Lower lobe of right lung (tissue), 2 donors: ENCODE results near the gene CEP250. TPM values are rescaled to one million over a fixed set of nuclear protein-coding genes. Genes with fewer than 3 reads are reported as not detected.
"Not testable (repeated sequence)": the region's sequence is repeated elsewhere in the genome, so short reads cannot be mapped to it uniquely, and the experiment has no call there.

Experiments used
- ATAC-seq, 2 donors: fragments of 200-7000 bp; cut with Tn5 transposase; one replicate each; pipeline ENCODE4 v1.9.1; 2020 to 2022; ENCODE audit warnings: mild to moderate bottlenecking in 2 of 2, moderate library complexity in 2 of 2
- DNase-seq: peaks from one replicate; pipeline ENCODE4 v3.0.0-alpha.2; 2020
- H3K27ac ChIP-seq: fragments of 200-600 bp; one replicate; pipeline ENCODE4 v1.8.0; 2022
- H3K27me3 ChIP-seq: fragments of 200-600 bp; one replicate; pipeline ENCODE4 v1.8.0; 2022; ENCODE audit warnings: low read depth
- H3K36me3 ChIP-seq: fragments of 200-600 bp; one replicate; pipeline ENCODE4 v1.8.0; 2022; ENCODE audit warnings: mild to moderate bottlenecking
- H3K4me1 ChIP-seq: fragments of 200-600 bp; one replicate; pipeline ENCODE4 v1.8.0; 2022
- H3K4me3 ChIP-seq: fragments of 200-600 bp; one replicate; pipeline ENCODE4 v1.8.0; 2022; ENCODE audit warnings: mild to moderate bottlenecking
- H3K9me3 ChIP-seq: fragments of 200-600 bp; one replicate; pipeline ENCODE4 v1.8.0; 2022
- CTCF ChIP-seq: fragments of 200-600 bp; IDR thresholded peaks from one replicate; pipeline ENCODE4 v1.8.0; 2022; ENCODE audit warnings: antibody characterized with exemption, mild to moderate bottlenecking
- intact Hi-C: fragments of 100-400 bp; cut with DNase I; formaldehyde crosslinking; loops from one replicate; pipeline ENCODE4 v1.11.0; 2022
- total RNA-seq: library from RNA; stranded (reverse); fragmentation: NEBNext Ultra II Directional; extraction: Animal tissue kit (Norgen Biotek cat#: 25700); gene quantifications from one replicate; pipeline ENCODE4 v1.2.1, GENCODE V29; 2021
- donor health status: DM: no; HTN: yes; CAD: no; lungs with severe emphysema.

Gene CEP250
- total RNA-seq, 1 donor from 2014 or later, result 30.7 TPM

GRCh38 chr20:35511814-35512420, 56.5 kb downstream of the CEP250 start:
- Histone ChIP-seq H3K4me1 (no peaks in the 10 kb centered on the region), H3K27me3 (no peaks in the 10 kb centered on the region), H3K27ac (no peak overlapping the region), H3K4me3 (no peak overlapping the region), H3K36me3 (peaks cover 77% of the 10 kb centered on the region), H3K9me3 (no peaks in the 10 kb centered on the region)
- intact Hi-C loops, result no loop called here
- DNase-seq (no peak), ATAC-seq (peak in 1 of 2 donors; percentile 20)
- TF ChIP-seq CTCF, result peak; percentile 49

- Histone ChIP-seq H3K27me3 (no peaks in the 10 kb centered on the region), H3K27ac (no peak overlapping the region), H3K36me3 (peaks cover 52% of the 10 kb centered on the region), H3K4me3 (no peak overlapping the region), H3K4me1 (no peaks in the 10 kb centered on the region), H3K9me3 (no peaks in the 10 kb centered on the region)
- DNase-seq (no peak), ATAC-seq (no peak)
- TF ChIP-seq CTCF, result no peak
- intact Hi-C loops, result no loop called here
Observed at GRCh38 chr20:35514371-35514932, 59.1 kb downstream of the CEP250 start.

GRCh38 chr20:35515341-35515740, 59.9 kb downstream of the CEP250 start:
- no peak for TF ChIP-seq CTCF
- intact Hi-C loops, result no loop called here
- peaks cover 43% of the 10 kb centered on the region for H3K36me3 ChIP-seq

GRCh38 chr20:35515949-35516645, 60.7 kb downstream of the CEP250 start:
- Histone ChIP-seq H3K36me3 (peaks cover 35% of the 10 kb centered on the region), H3K27me3 (no peaks in the 10 kb centered on the region), H3K4me1 (no peaks in the 10 kb centered on the region), H3K27ac (no peak overlapping the region), H3K4me3 (no peak overlapping the region), H3K9me3 (no peaks in the 10 kb centered on the region)
- intact Hi-C loops, result no loop called here
- TF ChIP-seq CTCF, result no peak
- ATAC-seq (no peak), DNase-seq (no peak)

More at GRCh38 chr20:35515341-35515740, 59.9 kb downstream of the CEP250 start:
- no peak for DNase-seq
- H3K4me1 ChIP-seq, result no peaks in the 10 kb centered on the region
- no peaks in the 10 kb centered on the region for H3K27me3 ChIP-seq
- ATAC-seq, result no peak
- no peak overlapping the region for H3K27ac ChIP-seq
- H3K9me3 ChIP-seq, result no peaks in the 10 kb centered on the region
- no peak overlapping the region for H3K4me3 ChIP-seq

- Histone ChIP-seq H3K9me3 (no peaks in the 10 kb centered on the region), H3K27ac (no peak overlapping the region), H3K4me1 (no peaks in the 10 kb centered on the region), H3K27me3 (no peaks in the 10 kb centered on the region), H3K36me3 (peaks cover 25% of the 10 kb centered on the region), H3K4me3 (no peak overlapping the region)
- TF ChIP-seq CTCF, result no peak
- no peak for DNase-seq
- intact Hi-C loops, result no loop called here
- ATAC-seq, result no peak
Observed at GRCh38 chr20:35517125-35517524, 61.7 kb downstream of the CEP250 start.

- H3K4me1 ChIP-seq, DNase-seq, H3K4me3 ChIP-seq, H3K9me3 ChIP-seq, intact Hi-C loops, H3K27me3 ChIP-seq, ATAC-seq, H3K27ac ChIP-seq: not testable (repeated sequence)
- H3K36me3 ChIP-seq, result peaks cover 19% of the 10 kb centered on the region
Observed at GRCh38 chr20:35517767-35518166, 62.4 kb downstream of the CEP250 start.
